ENCODE data around the gene POLN.

Gene POLN

GRCh38 chr4:2241410-2242353 lies at the start of gene POLN, which contains the start of gene HAUS3:
TSS of gene POLN (minus strand) at chr4:2242121. CDS start at chr4:2229231, 12,890 bp downstream.
TSS of gene HAUS3 (minus strand) at chr4:2242121. CDS start at chr4:2240946, 1,175 bp downstream.
- DNase-seq, result peak; percentile 95

- DNase-seq, result no peak
These were observed 49.2 kb upstream of the POLN start for GRCh38 chr4:2290974-2291704.

DNA sequence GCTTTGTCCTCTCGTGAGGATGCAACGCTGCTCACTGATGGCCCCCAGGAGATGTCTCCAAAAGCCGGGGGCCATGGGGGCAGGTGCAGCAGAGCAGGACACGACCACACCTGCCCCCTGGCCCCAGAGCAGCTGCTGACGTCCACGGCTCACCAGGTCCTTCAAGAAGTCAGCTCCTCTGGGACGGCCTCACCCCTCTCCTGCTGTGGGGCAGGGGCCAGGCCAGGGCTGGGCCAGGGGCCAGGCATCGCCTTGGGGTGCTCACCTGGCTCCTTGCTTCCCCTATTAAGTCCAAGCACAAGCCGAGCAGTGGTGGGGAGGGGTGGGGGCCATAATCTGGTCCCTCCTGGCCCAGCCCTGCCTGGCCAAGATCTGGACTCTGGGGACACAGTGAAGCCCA lies 48.6 kb upstream of the POLN start:
- DNase-seq, result no peak

DNA sequence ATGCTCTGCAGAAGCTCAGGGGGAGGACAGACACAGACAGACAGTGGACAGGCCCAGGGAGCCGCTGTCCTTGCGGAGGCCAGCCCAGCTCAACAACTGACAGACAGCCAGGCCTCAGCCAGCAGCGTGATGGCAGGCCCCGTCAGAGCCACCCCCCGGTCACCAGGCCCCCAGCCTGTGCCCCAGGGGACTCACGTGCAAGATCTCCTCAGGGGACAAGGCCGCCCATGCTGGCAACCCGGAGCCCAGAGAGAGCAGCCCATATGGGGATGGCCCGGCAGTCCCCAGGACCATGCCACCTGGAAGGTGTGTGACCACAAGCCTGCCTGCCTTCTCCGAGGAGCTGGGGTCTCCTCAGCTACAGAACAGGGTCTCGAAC lies 48.0 kb upstream of the POLN start:
- DNase-seq, result no peak

DNA sequence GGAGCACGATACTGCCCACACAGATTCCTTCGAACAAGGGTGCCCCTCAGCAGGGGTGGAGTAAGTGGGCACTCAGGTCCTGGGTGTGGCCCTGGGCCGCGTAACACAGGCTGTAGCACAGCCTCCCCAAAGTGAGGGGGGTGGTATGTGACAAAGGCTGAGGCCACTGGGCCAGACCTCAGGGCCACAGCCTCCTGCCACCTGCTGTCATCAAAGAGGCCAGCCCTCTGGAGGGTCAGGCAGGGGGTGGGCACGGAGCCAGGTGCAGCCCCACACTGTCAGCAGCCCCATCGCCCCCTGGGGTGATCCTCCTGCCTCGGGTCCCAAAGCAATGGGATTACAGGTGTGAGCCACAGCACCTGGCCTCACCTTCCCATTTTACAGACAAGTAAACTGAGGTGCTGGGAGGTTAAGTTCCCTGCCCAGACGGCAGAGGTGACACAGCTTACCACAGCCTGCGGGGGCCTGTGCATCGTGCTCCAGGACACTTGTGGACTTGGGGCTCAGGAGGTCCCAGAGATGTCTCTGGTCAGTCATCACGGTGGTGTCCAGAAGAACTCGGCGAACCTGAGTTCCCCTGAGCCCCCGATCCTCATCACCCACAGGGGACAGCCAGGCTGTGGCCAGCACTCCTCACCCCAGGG lies 47.5 kb upstream of the POLN start:
- no peak for DNase-seq

GRCh38 chr4:2288051-2288541 lies 46.2 kb upstream of the POLN start:
- no peak for DNase-seq

- no peak for DNase-seq
These were observed 45.6 kb upstream of the POLN start for GRCh38 chr4:2287594-2287915.

GRCh38 chr4:2286904-2287593 lies 45.1 kb upstream of the POLN start:
- no peak for DNase-seq

- DNase-seq, result no peak
These were observed 43.9 kb upstream of the POLN start for GRCh38 chr4:2285613-2286381.

- peak; percentile 65 for DNase-seq
These were observed 43.2 kb upstream of the POLN start for GRCh38 chr4:2284934-2285612.

DNA sequence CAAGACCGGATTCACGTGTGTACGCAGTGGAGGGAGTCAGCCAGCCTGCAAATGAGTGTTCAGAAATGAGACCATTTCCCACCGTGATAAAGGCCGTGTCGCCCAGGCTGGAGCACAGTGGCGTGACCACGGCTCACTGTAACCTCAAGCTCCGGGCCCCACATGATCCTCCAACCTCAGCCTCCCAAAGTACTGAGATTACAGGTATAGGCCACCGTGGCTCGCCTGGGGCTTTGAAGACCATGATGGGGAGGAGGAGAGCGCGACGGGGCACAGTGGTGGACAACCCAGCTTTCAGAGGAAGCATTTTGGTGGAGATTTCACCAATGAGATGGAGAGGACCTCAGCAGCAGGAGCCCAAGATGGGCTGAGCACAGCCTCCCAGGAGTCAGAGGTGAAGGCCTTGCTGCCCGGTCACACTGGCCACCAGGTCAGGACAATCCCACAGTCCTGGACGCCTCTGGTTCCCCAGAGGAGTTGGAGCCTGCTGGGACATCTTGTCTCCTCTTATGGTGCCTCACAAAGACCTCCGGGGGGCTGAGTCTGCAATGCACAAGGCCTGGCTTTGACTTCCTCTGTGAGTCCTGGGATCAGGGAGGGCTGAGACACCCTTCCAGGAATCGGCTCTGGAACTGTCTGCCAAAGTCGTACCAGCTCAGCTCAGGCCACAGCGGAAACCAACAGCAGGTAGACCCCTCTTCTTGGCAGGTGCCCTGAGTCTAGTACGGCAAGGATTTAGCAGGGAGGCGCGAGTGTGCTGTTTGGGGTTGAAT lies 42.4 kb upstream of the POLN start:
- no peak for DNase-seq

- no peak for DNase-seq
These were observed 41.3 kb upstream of the POLN start for GRCh38 chr4:2283199-2283711.

DNA sequence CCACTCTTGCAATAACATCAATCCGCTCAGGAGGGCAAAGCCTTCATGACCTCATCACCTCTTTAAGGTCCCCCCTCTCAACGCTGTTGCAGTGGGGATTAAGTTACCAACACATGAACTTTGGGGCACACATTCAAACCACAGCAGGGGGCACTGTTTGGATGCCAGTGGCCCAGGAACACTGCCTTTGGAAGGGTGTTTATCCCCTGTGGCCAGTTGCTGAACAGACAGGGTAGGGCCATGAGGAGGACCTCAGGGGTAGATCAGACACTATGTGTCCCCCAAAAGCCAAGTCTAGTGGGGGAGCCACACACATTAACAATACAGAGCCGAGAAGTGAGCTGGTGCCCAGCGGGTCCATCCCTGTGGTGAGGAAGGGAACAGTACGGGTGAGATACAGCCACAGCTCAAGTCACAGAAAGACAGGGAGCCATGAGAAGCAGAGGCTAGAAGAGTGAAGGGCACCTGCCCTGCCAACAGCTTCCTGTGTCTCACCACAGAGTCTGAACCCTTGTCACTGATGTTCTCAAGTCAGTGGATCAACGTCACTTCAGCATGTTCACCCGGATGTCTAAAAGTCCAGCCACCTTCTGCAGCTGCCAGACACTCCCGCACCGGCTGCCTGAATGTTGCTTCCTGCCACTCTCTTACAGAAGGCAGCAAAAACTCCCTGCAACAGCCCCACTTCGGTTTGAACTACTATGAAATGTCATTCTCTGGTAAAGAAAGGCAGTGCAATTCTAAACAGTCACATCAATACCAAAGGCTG lies 39.8 kb upstream of the POLN start:
- DNase-seq, result no peak

DNA sequence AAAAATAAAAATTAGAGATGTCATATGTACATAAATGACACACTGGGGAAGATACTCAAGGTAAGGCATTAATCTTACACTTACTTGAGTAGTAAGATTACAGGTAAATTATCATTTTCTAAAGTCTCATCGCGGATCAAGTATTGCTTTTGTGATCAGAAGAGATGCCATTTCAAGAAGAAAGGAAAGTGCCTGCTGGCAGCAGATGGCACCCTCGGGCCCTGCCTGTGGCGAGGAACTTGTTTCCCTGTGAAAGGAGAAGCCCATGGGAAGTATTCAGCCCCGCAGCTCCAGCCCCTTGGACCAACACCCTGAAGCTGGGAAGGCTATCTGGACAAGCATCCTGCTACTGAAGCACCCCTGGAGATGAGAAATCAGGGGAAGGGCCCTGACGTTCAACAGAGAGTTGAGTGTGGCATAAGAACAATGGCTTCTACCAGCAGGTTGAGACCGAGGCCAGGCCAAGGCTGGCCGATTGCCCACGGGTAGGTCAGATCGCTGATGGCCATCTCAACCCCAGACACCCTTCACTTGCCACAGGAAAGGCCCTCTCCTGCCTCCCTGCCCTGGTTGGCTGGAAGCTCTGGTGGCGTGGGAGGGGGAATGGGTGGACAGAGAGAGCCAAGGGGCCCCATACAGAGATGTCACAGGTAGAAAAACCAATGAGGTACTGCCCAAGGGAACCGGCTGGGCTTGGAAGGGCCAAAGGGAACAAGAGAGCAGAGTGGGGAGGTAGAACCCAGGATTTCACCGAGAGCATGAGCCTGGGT lies 38.8 kb upstream of the POLN start:
- no peak for DNase-seq

GRCh38 chr4:2277956-2278355 lies 36.0 kb upstream of the POLN start:
- DNase-seq, result no peak

DNA sequence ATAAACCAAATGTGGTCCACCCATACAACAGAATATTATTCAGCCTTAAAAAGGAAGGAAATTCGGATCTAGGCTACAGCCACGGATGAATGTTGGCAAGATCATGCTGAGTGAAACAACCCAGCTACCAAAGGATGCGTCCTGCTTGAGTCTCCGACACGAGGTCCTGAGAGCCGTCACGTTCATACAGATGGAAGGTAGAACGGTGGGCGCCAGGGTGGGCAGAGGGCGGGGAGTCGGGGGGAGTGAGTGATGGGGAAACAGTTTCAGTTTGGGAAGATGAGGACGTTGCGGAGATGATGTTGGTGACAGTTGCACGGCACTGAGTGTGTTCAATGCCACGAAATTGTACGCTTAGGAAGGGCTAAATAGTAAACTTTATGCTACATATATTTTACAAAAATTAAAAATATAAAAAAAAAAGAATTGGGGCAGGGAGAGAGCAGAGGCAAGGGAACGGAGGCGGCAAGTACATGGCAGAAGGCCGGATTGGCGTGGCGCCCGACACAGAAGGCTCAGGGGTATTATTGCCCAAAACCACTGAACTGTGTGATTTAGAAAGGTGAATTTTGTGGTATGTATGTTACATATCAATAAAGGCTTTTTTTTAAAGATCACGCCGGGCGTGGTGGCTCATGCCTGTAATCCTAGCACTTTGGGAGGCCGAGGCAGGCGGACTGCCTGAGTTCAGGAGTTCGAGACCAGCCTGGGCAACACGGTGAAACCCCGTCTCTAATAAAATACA lies 34.8 kb upstream of the POLN start:
- no peak for DNase-seq

DNA sequence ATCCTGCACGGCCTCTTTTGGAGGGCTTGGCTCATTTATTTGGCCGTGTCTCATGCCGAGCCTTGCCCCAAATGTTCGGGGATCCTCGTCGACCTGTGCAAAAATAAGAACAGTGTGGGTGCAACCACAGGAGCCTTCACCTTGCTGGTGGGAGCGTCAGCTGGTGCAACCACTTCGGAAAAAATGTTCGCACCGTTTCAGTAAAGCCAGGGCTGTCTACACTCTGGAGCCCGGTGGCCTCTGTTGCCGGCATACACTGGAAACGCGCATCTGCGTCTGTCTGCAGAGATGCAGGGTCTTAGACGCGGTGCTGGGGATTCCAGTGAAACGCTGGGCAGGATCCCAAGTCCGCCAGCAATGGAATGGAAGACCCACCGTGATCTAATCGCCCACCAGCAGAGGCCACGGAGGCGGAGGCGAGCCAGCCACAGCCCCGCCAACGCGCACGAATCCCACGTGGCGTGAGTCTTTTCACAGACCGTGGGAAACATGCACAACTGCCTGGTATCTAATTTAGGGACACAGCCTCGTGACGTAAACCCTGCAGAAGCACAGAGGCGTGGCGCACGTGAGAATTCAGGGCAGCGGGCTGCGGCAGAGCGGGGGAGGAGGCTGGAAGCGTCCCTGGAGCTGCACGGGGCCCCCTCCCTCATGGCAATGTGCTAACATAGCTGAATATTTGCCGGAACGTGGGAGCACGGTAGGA lies 33.8 kb upstream of the POLN start:
- DNase-seq, result no peak
